OCI-LY1 (cell line): ENCODE results near the gene LENEP.

Experiments used
- CTCF ChIP-seq: fragments of 200-600 bp; sonication (generic), shearing (Covaris generic); IDR thresholded peaks from 2 replicates; pipeline ENCODE4 v1.5.1; 2017; ENCODE audit warnings: mild to moderate bottlenecking, antibody characterized with exemption, low read length, moderate library complexity, mixed read lengths
- EZH2 ChIP-seq: fragments of 200-600 bp; sonication (generic), shearing (Covaris generic); IDR thresholded peaks from 2 replicates; pipeline ENCODE4 v1.8.0; 2017; ENCODE audit warnings: borderline replicate concordance, mixed run types, mild to moderate bottlenecking, antibody characterized with exemption, low read length, moderate library complexity, mixed read lengths

GRCh38 chr1:155030899-155031298 lies 37.5 kb downstream of the LENEP start:
- no peak for TF ChIP-seq EZH2
- TF ChIP-seq CTCF: no peak
